Karpas-422 (cell line): ENCODE results near the gene FARS2. TPM values are rescaled to one million over a fixed set of nuclear protein-coding genes. Genes with fewer than 3 reads are reported as not detected.
A peak's percentile ranks its signal among the peaks of the same experiment; 100 is the strongest.

Experiments
- DNase-seq: peaks from one replicate; pipeline ENCODE4 v3.0.0-alpha.2; 2015
- H2AFZ ChIP-seq: fragments of 200-600 bp; sonication (generic); 2 replicates; pipeline ENCODE4 v1.6.1; 2014; ENCODE audit warnings: antibody characterized with exemption, low read length, mixed read lengths
- H3K27ac ChIP-seq: fragments of 200-600 bp; sonication (generic); 2 replicates; pipeline ENCODE4 v1.5.1; 2014; ENCODE audit warnings: mild to moderate bottlenecking, low read length, moderate library complexity
- H3K27me3 ChIP-seq: fragments of 200-600 bp; sonication (generic); 2 replicates; pipeline ENCODE4 v1.6.1; 2014; ENCODE audit warnings: low read length, mixed read lengths
- H3K36me3 ChIP-seq: fragments of 200-600 bp; sonication (generic); 2 replicates; pipeline ENCODE4 v1.6.1; 2014; ENCODE audit warnings: low read length, mixed read lengths; ENCODE audit not compliant: insufficient read depth
- H3K4me1 ChIP-seq: fragments of 200-600 bp; sonication (generic); 2 replicates; pipeline ENCODE4 v1.6.1; 2014; ENCODE audit warnings: mild to moderate bottlenecking, low read length, mixed read lengths
- H3K4me2 ChIP-seq: fragments of 200-600 bp; sonication (generic); 2 replicates; pipeline ENCODE4 v1.6.1; 2014; ENCODE audit warnings: low read length, low read depth, mild to moderate bottlenecking; ENCODE audit not compliant: poor library complexity, severe bottlenecking
- H3K4me3 ChIP-seq: fragments of 200-600 bp; sonication (generic); 2 replicates; pipeline ENCODE4 v1.5.1; 2014; ENCODE audit warnings: mild to moderate bottlenecking, antibody characterized with exemption, low read length, mixed read lengths
- H3K79me2 ChIP-seq: fragments of 200-600 bp; sonication (generic); 2 replicates; pipeline ENCODE4 v1.6.1; 2014; ENCODE audit warnings: mild to moderate bottlenecking, low read length, mixed read lengths
- H3K9ac ChIP-seq: fragments of 200-600 bp; sonication (generic); 2 replicates; pipeline ENCODE4 v1.6.0; 2014; ENCODE audit warnings: low read length
- H3K9me2 ChIP-seq: fragments of 200-600 bp; sonication (generic), shearing (Covaris generic); replicated peaks from 2 replicates; pipeline ENCODE4 v1.6.0; 2014; ENCODE audit warnings: mild to moderate bottlenecking, low read length, moderate library complexity; ENCODE audit not compliant: insufficient read depth
- H3K9me3 ChIP-seq: fragments of 300-700, 200-600 bp; sonication (generic); 2 replicates; pipeline ENCODE4 v1.6.1; 2014; ENCODE audit warnings: low read length, mixed read lengths
- H4K20me1 ChIP-seq: fragments of 200-600 bp; sonication (generic); 2 replicates; pipeline ENCODE4 v1.6.1; 2014; ENCODE audit warnings: mild to moderate bottlenecking, antibody characterized with exemption, low read length, low read depth; ENCODE audit not compliant: insufficient read depth
- total RNA-seq: library from RNA; depleted of rRNA; stranded (reverse); fragments of >200 nt; shearing (Covaris generic); gene quantifications from 2 replicates; pipeline ENCODE4 v1.2.3, GENCODE V29; 2014; ENCODE audit warnings: low replicate concordance

Gene FARS2
- total RNA-seq, 1 experiment from 2014 or later = 9.0 TPM

DNA sequence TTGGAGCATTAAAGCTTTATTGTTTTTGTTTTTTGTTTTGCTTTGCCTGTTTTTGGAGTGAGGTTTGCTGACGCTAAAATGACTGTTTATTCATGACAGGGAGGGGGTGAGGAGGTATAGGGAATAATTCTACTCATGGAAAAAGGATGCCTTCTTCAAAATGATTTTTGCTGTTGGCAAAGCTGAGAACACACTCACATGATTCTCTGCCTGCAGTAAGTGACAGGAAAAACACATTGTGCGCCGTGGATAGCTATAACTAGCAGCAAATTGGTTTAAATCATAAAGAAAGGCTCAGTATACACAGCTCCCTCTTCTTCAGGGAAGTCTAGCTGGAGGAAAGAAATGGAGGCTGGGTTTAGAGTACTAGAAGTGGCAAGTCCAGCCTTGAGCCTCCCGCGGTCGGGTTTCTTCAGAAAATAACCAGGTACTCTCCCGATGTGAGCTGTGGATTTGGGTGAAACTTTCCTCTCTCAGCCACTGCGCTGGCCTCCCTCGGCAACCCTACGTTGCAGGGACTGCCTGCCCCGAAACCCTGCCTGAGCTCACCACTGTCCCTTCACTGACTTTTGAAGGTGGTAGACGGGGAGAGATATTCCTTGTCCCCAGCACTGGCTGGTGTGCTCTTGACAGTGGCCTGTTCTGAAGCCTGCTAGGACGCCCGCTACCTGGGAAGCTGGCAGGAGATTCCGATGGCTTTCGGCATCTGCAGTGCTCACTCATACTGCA is 467.2 kb downstream of the FARS2 start:
- Histone ChIP-seq H3K27me3 (no peaks in the 10 kb centered on the region), H3K36me3 (no peaks in the 10 kb centered on the region), H3K4me2 (peak overlapping the region; percentile 14), H3K9ac (no peak overlapping the region), H3K27ac (no peak overlapping the region), H3K9me2 (no peaks in the 10 kb centered on the region), H3K79me2 (no peaks in the 10 kb centered on the region), H4K20me1 (peaks cover 4% of the 10 kb centered on the region; the same call in 1 of the 2 replicates), H3K4me1 (peaks cover 42% of the 10 kb centered on the region), H3K4me3 (no peak overlapping the region), H3K9me3 (no peaks in the 10 kb centered on the region), H2AFZ (no peak overlapping the region)
- no peak for DNase-seq

DNA sequence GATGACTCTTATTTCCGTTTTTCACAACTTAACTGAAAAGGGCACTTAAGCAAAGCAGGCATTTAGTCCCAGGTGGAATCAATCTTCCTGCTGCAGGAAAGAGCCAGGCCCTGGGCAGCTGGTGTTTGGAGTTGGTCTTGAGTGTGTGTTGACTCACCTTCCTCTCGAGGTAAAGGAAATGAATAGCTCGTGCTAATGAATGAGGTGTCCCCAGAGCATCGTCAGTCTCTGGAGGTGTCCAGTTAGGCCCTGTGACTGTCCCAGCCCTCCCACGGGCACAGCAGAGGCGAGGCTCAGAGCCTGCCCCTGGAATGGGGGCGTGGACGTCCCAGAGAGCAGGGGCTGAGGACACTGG is 467.7 kb downstream of the FARS2 start:
- peak; percentile 48 for DNase-seq
- no peaks in the 10 kb centered on the region for H3K36me3 ChIP-seq
- H3K9me3 ChIP-seq = no peaks in the 10 kb centered on the region
- no peaks in the 10 kb centered on the region for H3K27me3 ChIP-seq
- H3K4me1 ChIP-seq = peaks cover 36% of the 10 kb centered on the region
- no peak overlapping the region for H3K9ac ChIP-seq
- H3K9me2 ChIP-seq = no peaks in the 10 kb centered on the region
- H2AFZ ChIP-seq = no peak overlapping the region
- no peaks in the 10 kb centered on the region for H3K79me2 ChIP-seq
- no peak overlapping the region for H3K27ac ChIP-seq
- peak overlapping the region; percentile 14 for H3K4me2 ChIP-seq
- H4K20me1 ChIP-seq = peaks cover 4% of the 10 kb centered on the region; the same call in 1 of the 2 replicates
- H3K4me3 ChIP-seq = no peak overlapping the region

DNA sequence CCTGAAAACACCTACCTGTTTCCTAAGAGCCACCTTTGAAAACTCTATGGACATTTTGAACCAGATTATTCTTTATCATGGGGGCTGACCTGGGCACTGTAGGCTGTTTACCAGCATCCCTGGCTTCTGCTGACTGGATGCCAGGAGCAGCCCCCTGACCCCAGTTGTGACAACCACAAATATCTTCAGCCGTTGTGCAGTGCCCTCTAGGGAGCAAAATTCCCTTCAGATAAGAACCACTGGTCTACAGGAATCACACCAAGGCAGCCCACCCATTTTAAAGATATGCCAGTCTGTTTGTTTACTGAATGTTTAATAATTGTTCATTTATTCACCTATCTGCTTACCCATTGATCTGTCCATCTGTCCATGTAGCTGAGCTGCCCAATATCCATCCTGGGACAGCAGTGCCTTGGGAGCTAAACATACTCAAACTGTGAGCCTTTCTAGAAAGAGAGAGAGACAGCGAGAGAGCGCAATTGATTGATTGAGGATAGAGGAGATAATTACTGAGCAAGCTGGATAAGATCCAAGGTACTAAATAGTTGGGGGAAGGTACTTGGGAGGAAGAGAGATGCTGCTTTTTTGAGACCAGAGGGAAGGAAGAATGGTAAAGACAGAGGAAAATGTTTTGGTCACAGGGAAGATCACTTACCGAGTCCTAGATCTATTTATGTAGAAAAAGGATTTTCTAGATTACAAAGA is 468.7 kb downstream of the FARS2 start:
- H3K79me2 ChIP-seq = no peaks in the 10 kb centered on the region
- H4K20me1 ChIP-seq = peaks cover 4% of the 10 kb centered on the region; the same call in 1 of the 2 replicates
- no peak overlapping the region for H3K27ac ChIP-seq
- H3K4me3 ChIP-seq = no peak overlapping the region
- peaks cover 27% of the 10 kb centered on the region for H3K4me1 ChIP-seq
- H3K27me3 ChIP-seq = no peaks in the 10 kb centered on the region
- no peak for DNase-seq
- no peaks in the 10 kb centered on the region for H3K9me2 ChIP-seq
- no peaks in the 10 kb centered on the region for H3K36me3 ChIP-seq
- no peak overlapping the region for H3K9ac ChIP-seq
- no peak overlapping the region for H3K4me2 ChIP-seq
- no peak overlapping the region for H2AFZ ChIP-seq
- H3K9me3 ChIP-seq = no peaks in the 10 kb centered on the region

DNA sequence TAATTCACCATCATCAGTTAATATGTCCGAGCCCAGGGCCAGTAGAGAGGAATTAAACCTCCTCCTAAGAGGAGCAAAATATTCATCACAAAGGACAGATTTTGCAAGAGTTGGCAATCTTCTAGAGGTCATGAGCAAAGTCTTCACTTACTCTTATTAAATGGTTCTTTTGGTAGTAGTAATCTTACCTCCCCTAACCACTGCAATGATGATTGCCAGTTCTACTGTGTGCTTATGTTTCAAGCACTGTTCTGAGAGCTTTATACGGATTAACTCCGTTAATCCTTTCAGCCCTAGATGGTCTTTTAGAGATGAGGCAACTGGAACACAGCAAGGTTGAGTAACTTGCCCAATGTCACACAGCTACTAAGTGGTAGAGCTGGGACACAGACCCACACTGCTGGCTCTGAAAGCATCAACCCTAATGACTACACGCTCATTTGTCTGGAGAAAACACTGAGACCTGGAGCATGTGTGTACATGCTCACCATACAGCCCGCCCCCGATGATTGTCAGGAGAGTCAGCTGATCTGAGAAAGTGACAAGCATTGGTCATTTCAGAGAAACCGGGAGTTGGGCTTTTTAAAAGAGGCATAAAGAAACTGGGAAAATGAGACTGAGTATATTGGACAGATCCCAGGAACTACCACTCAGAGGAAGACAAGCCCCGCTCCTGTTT is 469.4 kb downstream of the FARS2 start:
- Histone ChIP-seq H3K4me1 (peaks cover 29% of the 10 kb centered on the region), H3K9ac (no peak overlapping the region), H3K4me3 (no peak overlapping the region), H3K4me2 (no peak overlapping the region), H4K20me1 (peaks cover 4% of the 10 kb centered on the region; the same call in 1 of the 2 replicates), H3K36me3 (no peaks in the 10 kb centered on the region), H3K9me2 (no peaks in the 10 kb centered on the region), H3K27me3 (no peaks in the 10 kb centered on the region), H3K9me3 (no peaks in the 10 kb centered on the region), H2AFZ (no peak overlapping the region), H3K27ac (no peak overlapping the region), H3K79me2 (no peaks in the 10 kb centered on the region)
- DNase-seq = no peak

DNA sequence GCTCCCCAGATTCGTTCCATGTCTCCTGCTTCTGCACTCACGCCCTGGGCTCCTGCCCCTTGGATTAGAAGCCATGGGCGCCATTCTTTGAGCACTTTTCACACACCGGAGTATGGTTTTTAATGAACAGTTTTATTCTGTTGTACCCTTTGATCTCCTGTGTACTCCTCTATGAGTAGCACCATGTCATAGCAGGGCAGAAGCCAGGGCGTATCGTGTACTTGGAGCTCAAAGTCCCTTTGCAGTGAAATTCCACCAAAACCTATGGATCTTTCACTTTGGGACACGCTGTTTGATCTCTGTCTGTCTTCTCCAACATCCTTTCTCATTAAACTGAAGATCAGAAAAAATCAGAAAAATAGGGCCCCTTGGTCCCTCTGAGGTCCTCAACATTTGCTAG is 470.1 kb downstream of the FARS2 start:
- no peaks in the 10 kb centered on the region for H3K36me3 ChIP-seq
- no peak overlapping the region for H2AFZ ChIP-seq
- no peaks in the 10 kb centered on the region for H3K9me2 ChIP-seq
- no peak overlapping the region for H3K27ac ChIP-seq
- H3K4me2 ChIP-seq = no peak overlapping the region
- no peak for DNase-seq
- H3K9ac ChIP-seq = no peak overlapping the region
- no peaks in the 10 kb centered on the region for H3K27me3 ChIP-seq
- H4K20me1 ChIP-seq = peaks cover 4% of the 10 kb centered on the region; the same call in 1 of the 2 replicates
- H3K4me3 ChIP-seq = no peak overlapping the region
- peaks cover 36% of the 10 kb centered on the region for H3K4me1 ChIP-seq
- H3K9me3 ChIP-seq = no peaks in the 10 kb centered on the region
- no peaks in the 10 kb centered on the region for H3K79me2 ChIP-seq

DNA sequence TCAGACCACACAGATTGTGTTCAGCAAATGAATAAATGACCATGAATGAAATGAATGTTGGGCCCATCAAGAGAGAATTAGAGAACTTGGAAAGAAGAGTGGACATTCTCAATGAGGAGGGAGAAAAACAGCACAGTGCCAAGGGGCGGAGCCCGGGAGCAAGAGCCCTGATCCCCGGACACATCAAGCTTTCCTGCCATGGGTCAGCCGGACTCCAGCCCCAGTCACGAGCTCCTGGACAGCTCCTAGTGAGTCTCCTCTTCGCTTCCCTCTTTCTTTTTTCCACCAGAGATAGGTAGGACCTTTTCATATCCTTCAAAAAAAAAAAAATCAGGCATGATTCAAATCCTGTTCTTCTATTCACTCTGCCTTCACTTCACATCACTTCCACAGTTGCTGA is 471.2 kb downstream of the FARS2 start:
- H3K27me3 ChIP-seq = no peaks in the 10 kb centered on the region
- H4K20me1 ChIP-seq = peaks cover 4% of the 10 kb centered on the region; the same call in 1 of the 2 replicates
- H3K4me3 ChIP-seq = no peak overlapping the region
- H3K36me3 ChIP-seq = no peaks in the 10 kb centered on the region
- H3K27ac ChIP-seq = no peak overlapping the region
- DNase-seq = no peak
- no peak overlapping the region for H3K4me2 ChIP-seq
- no peak overlapping the region for H3K9ac ChIP-seq
- H3K9me2 ChIP-seq = no peaks in the 10 kb centered on the region
- no peaks in the 10 kb centered on the region for H3K9me3 ChIP-seq
- no peaks in the 10 kb centered on the region for H3K79me2 ChIP-seq
- peaks cover 29% of the 10 kb centered on the region for H3K4me1 ChIP-seq
- H2AFZ ChIP-seq = no peak overlapping the region

DNA sequence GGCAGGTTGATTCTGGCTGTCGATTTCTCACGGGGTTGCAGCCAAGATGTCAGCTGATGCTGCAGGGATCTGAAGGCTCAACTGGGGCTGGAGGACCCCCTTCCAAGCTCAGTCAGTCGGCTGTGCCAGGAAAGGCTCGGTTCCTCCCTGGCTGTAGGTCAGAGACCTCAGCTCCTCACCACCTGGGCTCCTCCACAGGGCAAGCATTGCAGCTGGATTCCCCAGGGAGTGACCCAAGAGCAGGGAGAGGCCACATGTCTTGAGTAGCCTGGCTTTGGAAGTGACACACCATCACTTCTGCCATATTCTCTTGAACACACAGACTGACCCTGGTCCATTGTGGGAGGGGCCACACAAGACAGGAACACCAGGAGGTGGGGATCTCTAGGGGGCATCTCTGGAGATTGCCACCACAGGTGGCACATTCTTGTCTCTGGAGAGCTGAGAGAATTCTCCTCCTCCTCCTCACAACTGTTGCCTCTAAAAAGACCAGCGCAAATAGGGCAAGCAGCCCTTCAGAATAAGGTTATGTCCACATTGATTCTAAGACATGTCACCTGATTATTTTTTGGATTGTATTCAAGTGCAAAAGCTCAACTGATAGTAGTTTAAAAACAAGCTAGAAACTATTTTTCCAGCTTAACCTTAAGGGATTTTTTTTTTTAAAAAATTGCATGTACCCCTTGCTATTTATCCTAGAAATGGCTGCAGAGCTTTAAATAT is 474.9 kb downstream of the FARS2 start:
- no peaks in the 10 kb centered on the region for H4K20me1 ChIP-seq
- no peak overlapping the region for H2AFZ ChIP-seq
- peak overlapping the region; percentile 9 for H3K4me2 ChIP-seq
- no peaks in the 10 kb centered on the region for H3K9me2 ChIP-seq
- H3K27me3 ChIP-seq = no peaks in the 10 kb centered on the region
- H3K9ac ChIP-seq = no peak overlapping the region
- H3K4me3 ChIP-seq = no peak overlapping the region
- H3K36me3 ChIP-seq = no peaks in the 10 kb centered on the region
- DNase-seq = no peak
- no peaks in the 10 kb centered on the region for H3K79me2 ChIP-seq
- H3K4me1 ChIP-seq = peaks cover 12% of the 10 kb centered on the region
- H3K9me3 ChIP-seq = no peaks in the 10 kb centered on the region
- no peak overlapping the region for H3K27ac ChIP-seq

DNA sequence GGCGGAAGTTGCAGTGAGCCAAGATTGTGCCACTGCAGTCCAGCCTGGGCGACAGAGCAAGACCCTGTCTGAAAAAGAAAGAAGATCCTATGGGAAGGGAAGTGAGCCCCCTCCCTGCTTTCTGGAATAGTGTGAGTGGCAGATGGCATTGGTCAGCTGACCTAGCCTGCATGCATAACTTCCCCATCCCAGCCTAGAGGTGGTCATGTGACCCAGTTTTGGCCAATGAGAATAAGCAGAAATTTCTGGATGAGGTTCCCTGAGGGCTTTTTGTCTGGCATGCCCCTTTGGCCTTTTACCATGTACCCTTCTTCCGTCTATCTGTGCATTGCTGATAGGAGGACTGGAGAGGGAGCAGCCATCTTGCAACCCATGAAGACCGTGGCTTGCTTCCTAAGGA is 476.1 kb downstream of the FARS2 start:
- no peaks in the 10 kb centered on the region for H4K20me1 ChIP-seq
- no peaks in the 10 kb centered on the region for H3K27me3 ChIP-seq
- peaks cover 12% of the 10 kb centered on the region for H3K4me1 ChIP-seq
- H3K27ac ChIP-seq = no peak overlapping the region
- no peaks in the 10 kb centered on the region for H3K9me3 ChIP-seq
- no peak overlapping the region for H3K4me3 ChIP-seq
- no peaks in the 10 kb centered on the region for H3K79me2 ChIP-seq
- no peak for DNase-seq
- no peak overlapping the region for H3K9ac ChIP-seq
- no peaks in the 10 kb centered on the region for H3K9me2 ChIP-seq
- H2AFZ ChIP-seq = no peak overlapping the region
- no peaks in the 10 kb centered on the region for H3K36me3 ChIP-seq
- H3K4me2 ChIP-seq = no peak overlapping the region
